HepG2 (cell line): ENCODE results near the gene RARG. TPM values are rescaled to one million over a fixed set of nuclear protein-coding genes. Genes with fewer than 3 reads are reported as not detected.

Experiments
- CHD4 ChIP-seq: fragments of 200-600 bp; sonication (generic); IDR thresholded peaks from 2 replicates; pipeline ENCODE4 v1.7.0; 2017; ENCODE audit warnings: mild to moderate bottlenecking, low read length, borderline replicate concordance
- GATAD2A ChIP-seq: IDR thresholded peaks from 2 replicates; pipeline ENCODE4 v1.6.1; 2016
- JUN ChIP-seq: sonication (generic); formaldehyde crosslinking; IDR thresholded peaks from 2 replicates; pipeline ENCODE4 v1.4.0; 2020; ENCODE audit warnings: mild to moderate bottlenecking, missing genetic modification reagents
- KLF6 ChIP-seq: IDR thresholded peaks from 2 replicates; pipeline ENCODE4 v1.8.0; 2016; ENCODE audit warnings: missing biosample characterization, missing genetic modification reagents
- MAZ ChIP-seq, 2 experiments: sonication (generic) in 1 of 2; formaldehyde crosslinking in 1 of 2; IDR thresholded peaks; 2 replicates each; pipeline versions ENCODE4 v1.5.0 to v1.6.1; 2012 to 2020; ENCODE audit warnings: low read depth in 2 of 2, mild to moderate bottlenecking in 2 of 2, borderline replicate concordance in 1 of 2, improper control_type of control experiment in 1 of 2, low read length in 1 of 2, missing genetic modification reagents in 1 of 2, moderate library complexity in 1 of 2
- NFATC3 ChIP-seq: sonication (generic); formaldehyde crosslinking; IDR thresholded peaks from 2 replicates; pipeline ENCODE4 v1.5.1; 2020; ENCODE audit warnings: mild to moderate bottlenecking, missing genetic modification reagents
- SNAPC2 ChIP-seq: sonication (generic); formaldehyde crosslinking; IDR thresholded peaks from 2 replicates; pipeline ENCODE4 v1.8.1; 2022; ENCODE audit warnings: mild to moderate bottlenecking, missing genetic modification reagents
- ZBTB49 ChIP-seq: sonication (generic); formaldehyde crosslinking; IDR thresholded peaks from 2 replicates; pipeline ENCODE4 v1.4.0; 2020; ENCODE audit warnings: missing genetic modification reagents, borderline replicate concordance
- ZNF124 ChIP-seq: sonication (generic); formaldehyde crosslinking; IDR thresholded peaks from 2 replicates; pipeline ENCODE4 v1.4.0; 2020; ENCODE audit warnings: missing genetic modification reagents
- ZNF7 ChIP-seq: IDR thresholded peaks from 2 replicates; pipeline ENCODE4 v1.6.1; 2016; ENCODE audit warnings: missing biosample characterization, missing genetic modification reagents
- ZNF816 ChIP-seq: sonication (generic); formaldehyde crosslinking; IDR thresholded peaks from 2 replicates; pipeline ENCODE4 v1.8.0; 2022; ENCODE audit warnings: missing genetic modification reagents, mild to moderate bottlenecking, borderline replicate concordance
- polyA plus RNA-seq, 8 experiments: library from polyadenylated mRNA; depleted of rRNA in 3 of 8; stranded (reverse) in 7 of 8; unstranded in 1 of 8; fragments of >200 nt; fragmentation: Illumina TruSeq in 4 of 8; extraction: Trizol in 4 of 8; gene quantifications; 2 replicates each; pipeline versions ENCODE4 v1.2.1 to v1.2.3, GENCODE V29; 2011 to 2016; ENCODE audit warnings: low read depth in 4 of 8, missing spikeins in 1 of 8, mixed read lengths in 1 of 8; ENCODE audit not compliant: insufficient read depth in 1 of 8
- total RNA-seq, 5 experiments: library from RNA; depleted of rRNA; stranded (reverse); fragments of >200 nt; fragmentation: Illumina TruSeq; extraction: Trizol; gene quantifications; 2 replicates each; pipeline ENCODE4 v1.2.3, GENCODE V29; 2016; ENCODE audit warnings: low read depth in 1 of 5
- TF ChIP-seq, protein P1 (sequence below): sonication (generic); formaldehyde crosslinking; IDR thresholded peaks from 2 replicates; pipeline ENCODE4 v1.4.0; 2020; ENCODE audit warnings: missing genetic modification reagents, borderline replicate concordance
- TF ChIP-seq, protein P2 (sequence below): IDR thresholded peaks from 2 replicates; pipeline ENCODE4 v1.6.1; 2016
- TF ChIP-seq, protein P3 (sequence below): sonication (generic); formaldehyde crosslinking; IDR thresholded peaks from 2 replicates; pipeline ENCODE4 v1.9.0; 2021; ENCODE audit warnings: missing genetic modification reagents, mild to moderate bottlenecking, borderline replicate concordance

Gene RARG
- total and polyA plus RNA-seq, 2 of the 13 experiments (the other 11 are each of a cell fraction or from before 2014, with no cell fraction given) = 0.77 to 1.5 TPM

- TF ChIP-seq KLF6 (CRISPR knock-in tag) (0 out of 2 replicates have a peak, but pooled peaks have one; percentile 28), NFATC3 (CRISPR knock-in tag) (peak; percentile 52; the same call in 1 of the 2 replicates), CHD4 (no peak), ZBTB49 (CRISPR knock-in tag) (no peak), GATAD2A (CRISPR knock-in tag) (peak; percentile 67), ZNF124 (no peak), JUN (CRISPR knock-in tag) (no peak), SNAPC2 (CRISPR knock-in tag) (no peak), ZNF816 (CRISPR knock-in tag) (no peak), ZNF7 (CRISPR knock-in tag) (no peak), MAZ (IDR thresholded peaks at IDR 0.05; ENCODE audit: borderline replicate concordance, low read depth, low read length) (peak; percentile 56; the same call in 1 of the 2 replicates), MAZ (CRISPR knock-in tag; IDR thresholded peaks at IDR 0.05; ENCODE audit: low read depth) (0 out of 2 replicates have a peak, but pooled peaks have one; percentile 28)
- TF ChIP-seq, protein P1, sequence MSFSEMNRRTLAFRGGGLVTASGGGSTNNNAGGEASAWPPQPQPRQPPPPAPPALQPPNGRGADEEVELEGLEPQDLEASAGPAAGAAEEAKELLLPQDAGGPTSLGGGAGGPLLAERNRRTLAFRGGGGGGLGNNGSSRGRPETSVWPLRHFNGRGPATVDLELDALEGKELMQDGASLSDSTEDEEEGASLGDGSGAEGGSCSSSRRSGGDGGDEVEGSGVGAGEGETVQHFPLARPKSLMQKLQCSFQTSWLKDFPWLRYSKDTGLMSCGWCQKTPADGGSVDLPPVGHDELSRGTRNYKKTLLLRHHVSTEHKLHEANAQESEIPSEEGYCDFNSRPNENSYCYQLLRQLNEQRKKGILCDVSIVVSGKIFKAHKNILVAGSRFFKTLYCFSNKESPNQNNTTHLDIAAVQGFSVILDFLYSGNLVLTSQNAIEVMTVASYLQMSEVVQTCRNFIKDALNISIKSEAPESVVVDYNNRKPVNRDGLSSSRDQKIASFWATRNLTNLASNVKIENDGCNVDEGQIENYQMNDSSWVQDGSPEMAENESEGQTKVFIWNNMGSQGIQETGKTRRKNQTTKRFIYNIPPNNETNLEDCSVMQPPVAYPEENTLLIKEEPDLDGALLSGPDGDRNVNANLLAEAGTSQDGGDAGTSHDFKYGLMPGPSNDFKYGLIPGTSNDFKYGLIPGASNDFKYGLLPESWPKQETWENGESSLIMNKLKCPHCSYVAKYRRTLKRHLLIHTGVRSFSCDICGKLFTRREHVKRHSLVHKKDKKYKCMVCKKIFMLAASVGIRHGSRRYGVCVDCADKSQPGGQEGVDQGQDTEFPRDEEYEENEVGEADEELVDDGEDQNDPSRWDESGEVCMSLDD (CRISPR knock-in tag) = 0 out of 2 replicates have a peak, but pooled peaks have one; percentile 56
- TF ChIP-seq, protein P2, sequence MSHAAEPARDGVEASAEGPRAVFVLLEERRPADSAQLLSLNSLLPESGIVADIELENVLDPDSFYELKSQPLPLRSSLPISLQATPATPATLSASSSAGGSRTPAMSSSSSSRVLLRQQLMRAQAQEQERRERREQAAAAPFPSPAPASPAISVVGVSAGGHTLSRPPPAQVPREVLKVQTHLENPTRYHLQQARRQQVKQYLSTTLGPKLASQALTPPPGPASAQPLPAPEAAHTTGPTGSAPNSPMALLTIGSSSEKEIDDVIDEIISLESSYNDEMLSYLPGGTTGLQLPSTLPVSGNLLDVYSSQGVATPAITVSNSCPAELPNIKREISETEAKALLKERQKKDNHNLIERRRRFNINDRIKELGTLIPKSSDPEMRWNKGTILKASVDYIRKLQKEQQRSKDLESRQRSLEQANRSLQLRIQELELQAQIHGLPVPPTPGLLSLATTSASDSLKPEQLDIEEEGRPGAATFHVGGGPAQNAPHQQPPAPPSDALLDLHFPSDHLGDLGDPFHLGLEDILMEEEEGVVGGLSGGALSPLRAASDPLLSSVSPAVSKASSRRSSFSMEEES (CRISPR knock-in tag) = peak; percentile 43; the same call in 1 of the 2 replicates
- TF ChIP-seq, protein P3, sequence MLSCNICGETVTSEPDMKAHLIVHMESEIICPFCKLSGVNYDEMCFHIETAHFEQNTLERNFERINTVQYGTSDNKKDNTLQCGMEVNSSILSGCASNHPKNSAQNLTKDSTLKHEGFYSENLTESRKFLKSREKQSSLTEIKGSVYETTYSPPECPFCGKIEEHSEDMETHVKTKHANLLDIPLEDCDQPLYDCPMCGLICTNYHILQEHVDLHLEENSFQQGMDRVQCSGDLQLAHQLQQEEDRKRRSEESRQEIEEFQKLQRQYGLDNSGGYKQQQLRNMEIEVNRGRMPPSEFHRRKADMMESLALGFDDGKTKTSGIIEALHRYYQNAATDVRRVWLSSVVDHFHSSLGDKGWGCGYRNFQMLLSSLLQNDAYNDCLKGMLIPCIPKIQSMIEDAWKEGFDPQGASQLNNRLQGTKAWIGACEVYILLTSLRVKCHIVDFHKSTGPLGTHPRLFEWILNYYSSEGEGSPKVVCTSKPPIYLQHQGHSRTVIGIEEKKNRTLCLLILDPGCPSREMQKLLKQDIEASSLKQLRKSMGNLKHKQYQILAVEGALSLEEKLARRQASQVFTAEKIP (CRISPR knock-in tag) = no peak
Measured at GRCh38 chr12:53251477-53252348, 19.7 kb upstream of the RARG start (continued).
